Upper lobe of right lung (tissue), 1 donor: Measurements from ENCODE around the gene PAX5. TPM values are rescaled to one million over a fixed set of nuclear protein-coding genes. Genes with fewer than 3 reads are reported as not detected.

Source experiments
- ATAC-seq: fragments of 200-7000 bp; cut with Tn5 transposase; one replicate; pipeline ENCODE4 v1.9.1; 2020; ENCODE audit warnings: mild to moderate bottlenecking, moderate library complexity
- DNase-seq: peaks from one replicate; pipeline ENCODE4 v3.0.0-alpha.2; 2020
- H3K27ac ChIP-seq: fragments of 200-600 bp; one replicate; pipeline ENCODE4 v1.8.0; 2022
- H3K27me3 ChIP-seq: fragments of 200-600 bp; one replicate; pipeline ENCODE4 v1.8.0; 2022; ENCODE audit warnings: mild to moderate bottlenecking
- H3K36me3 ChIP-seq: fragments of 200-600 bp; one replicate; pipeline ENCODE4 v1.8.0; 2022
- H3K4me1 ChIP-seq: fragments of 200-600 bp; one replicate; pipeline ENCODE4 v1.8.0; 2022
- H3K4me3 ChIP-seq: fragments of 200-600 bp; one replicate; pipeline ENCODE4 v1.8.0; 2022; ENCODE audit warnings: mild to moderate bottlenecking
- H3K9me3 ChIP-seq: fragments of 200-600 bp; one replicate; pipeline ENCODE4 v1.8.0; 2022
- CTCF ChIP-seq: fragments of 200-600 bp; IDR thresholded peaks from one replicate; pipeline ENCODE4 v1.8.0; 2022; ENCODE audit warnings: antibody characterized with exemption
- intact Hi-C: fragments of 100-400 bp; cut with DNase I; formaldehyde crosslinking; loops from one replicate; pipeline ENCODE4 v1.11.0; 2022
- total RNA-seq: library from RNA; stranded (reverse); fragmentation: NEBNext Ultra II Directional; extraction: Animal tissue kit (Norgen Biotek cat#: 25700); gene quantifications from one replicate; pipeline ENCODE4 v1.2.1, GENCODE V29; 2021
- donor health status: DM: no; HTN: yes; CAD: no; lungs with severe emphysema.

Gene PAX5
- total RNA-seq, 1 donor from 2014 or later: 0.23 TPM

- H3K36me3 ChIP-seq: no peaks in the 10 kb centered on the region
- ATAC-seq: no peak
- no peak overlapping the region for H3K27ac ChIP-seq
- H3K9me3 ChIP-seq: no peaks in the 10 kb centered on the region
- TF ChIP-seq CTCF: no peak
- no peaks in the 10 kb centered on the region for H3K4me1 ChIP-seq
- no peak for DNase-seq
- peaks cover 28% of the 10 kb centered on the region for H3K27me3 ChIP-seq
- H3K4me3 ChIP-seq: no peak overlapping the region
- intact Hi-C loops: no loop called here
Measured at GRCh38 chr9:37053684-37054362, 19.8 kb upstream of the PAX5 start.

DNA sequence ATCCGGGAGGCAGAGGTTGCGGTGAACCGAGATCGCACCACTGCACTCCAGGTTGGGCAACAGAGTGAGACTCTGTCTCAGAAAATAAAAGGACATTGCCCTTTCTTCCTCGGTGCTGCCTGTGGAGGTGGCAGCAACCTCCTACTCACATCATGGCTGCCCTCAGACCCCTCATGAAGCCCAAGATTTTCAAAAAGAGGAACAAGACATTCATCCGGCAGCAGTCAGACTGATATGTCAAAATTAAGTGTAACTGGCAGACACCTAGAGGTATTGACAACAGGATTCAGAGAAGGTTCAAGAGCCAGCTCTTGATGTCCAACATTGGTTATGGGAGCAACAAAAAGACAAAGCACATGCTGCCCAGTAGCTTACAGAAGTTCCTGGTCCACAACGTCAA, 12.6 kb upstream of the PAX5 start:
- Histone ChIP-seq H3K27me3 (peaks cover 52% of the 10 kb centered on the region), H3K27ac (no peak overlapping the region), H3K4me3 (no peak overlapping the region), H3K9me3 (no peaks in the 10 kb centered on the region), H3K4me1 (no peaks in the 10 kb centered on the region), H3K36me3 (no peaks in the 10 kb centered on the region)
- no peak for DNase-seq
- no peak for TF ChIP-seq CTCF
- no peak for ATAC-seq
- intact Hi-C loops: no loop called here

GRCh38 chr9:37042421-37042820, 8.4 kb upstream of the PAX5 start:
- no peak for TF ChIP-seq CTCF
- Histone ChIP-seq H3K4me1 (peaks cover 7% of the 10 kb centered on the region), H3K27ac (no peak overlapping the region), H3K36me3 (no peaks in the 10 kb centered on the region), H3K27me3 (peaks cover 82% of the 10 kb centered on the region), H3K4me3 (no peak overlapping the region), H3K9me3 (no peaks in the 10 kb centered on the region)
- no peak for DNase-seq
- ATAC-seq: no peak
- intact Hi-C loops: no loop called here

- no peak for DNase-seq
- Histone ChIP-seq H3K9me3 (no peaks in the 10 kb centered on the region), H3K4me1 (peaks cover 16% of the 10 kb centered on the region), H3K4me3 (no peak overlapping the region), H3K27me3 (peaks cover 93% of the 10 kb centered on the region), H3K27ac (no peak overlapping the region), H3K36me3 (no peaks in the 10 kb centered on the region)
- intact Hi-C loops: no loop called here
- TF ChIP-seq CTCF: no peak
- ATAC-seq: no peak
Measured at GRCh38 chr9:37040508-37041127, 6.5 kb upstream of the PAX5 start.

DNA sequence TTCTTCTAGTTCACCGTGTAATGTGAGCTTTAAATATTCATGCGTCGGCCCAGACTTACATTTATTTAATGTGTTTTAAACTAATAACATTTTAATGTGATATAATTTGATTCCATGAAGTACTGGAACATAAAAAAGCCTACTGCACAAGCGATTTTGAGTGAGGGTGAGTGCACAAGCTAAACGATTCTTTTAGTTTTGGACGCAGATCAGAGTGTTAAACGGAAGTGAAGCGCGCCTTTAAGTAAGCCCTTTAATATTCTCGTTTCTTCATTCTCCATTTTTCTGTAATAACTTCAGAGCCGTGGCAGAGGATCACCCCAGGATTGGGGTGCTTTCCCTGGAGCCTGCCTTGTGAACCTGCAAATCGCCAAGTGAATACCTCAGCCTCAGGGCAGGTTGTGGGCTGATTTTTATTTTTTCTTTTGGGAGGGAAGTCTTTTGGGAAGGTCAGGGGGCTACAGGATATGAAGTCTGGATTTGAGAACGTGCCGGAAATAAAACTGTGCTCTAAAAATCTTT, 4.9 kb upstream of the PAX5 start:
- intact Hi-C loops: no loop called here
- Histone ChIP-seq H3K4me1 (peaks cover 29% of the 10 kb centered on the region), H3K36me3 (no peaks in the 10 kb centered on the region), H3K9me3 (no peaks in the 10 kb centered on the region), H3K27me3 (peaks cover 97% of the 10 kb centered on the region), H3K27ac (no peak overlapping the region), H3K4me3 (no peak overlapping the region)
- ATAC-seq (no peak), DNase-seq (no peak)
- TF ChIP-seq CTCF: no peak
